Measurements from ENCODE around the gene UHRF2. TPM values are rescaled to one million over a fixed set of nuclear protein-coding genes. Genes with fewer than 3 reads are reported as not detected.
"Not testable (repeated sequence)": the region's sequence is repeated elsewhere in the genome, so short reads cannot be mapped to it uniquely, and the experiment has no call there.

Gene UHRF2
- total RNA-seq, 4 donors from 2014 or later = 31.1 to 44.4 (median 41.8) TPM

GRCh38 chr9:6449645-6450044 lies 36.6 kb downstream of the UHRF2 start:
- TF ChIP-seq CTCF (IDR thresholded peaks at IDR 0.05) = no peak
- TF ChIP-seq EP300 (IDR thresholded peaks at IDR 0.05) = no peak
- no peak for TF ChIP-seq POLR2A (IDR thresholded peaks at IDR 0.05; ENCODE audit: low read depth)
- TF ChIP-seq POLR2AphosphoS5 (IDR thresholded peaks at IDR 0.05) = no peak
- Histone ChIP-seq H3K36me3 (peaks cover 0 to 4% (median 0%) of the 10 kb centered on the region in 4 donors), H3K4me3 (no peak overlapping the region), H3K27ac (replicated peaks in 1 of 4) (no peak overlapping the region), H3K9me3 (no peaks in the 10 kb centered on the region), H3K27me3 (no peaks in the 10 kb centered on the region), H3K4me1 (peaks cover 34 to 85% (median 59%) of the 10 kb centered on the region in 4 donors)
- DNase-seq (ENCODE audit: extremely low spot score) = no peak
- intact Hi-C loops (cut with DNase I) = no loop called here

GRCh38 chr9:6450641-6451375 lies 37.8 kb downstream of the UHRF2 start:
- DNase-seq (ENCODE audit: extremely low spot score) = no peak

GRCh38 chr9:6455292-6455691 lies 42.3 kb downstream of the UHRF2 start:
- H3K9me3 ChIP-seq; DNase-seq (ENCODE audit: extremely low spot score); H3K4me3 ChIP-seq; H3K27me3 ChIP-seq; intact Hi-C loops (cut with DNase I); H3K36me3 ChIP-seq; H3K27ac ChIP-seq (replicated peaks in 1 of 4): not testable (repeated sequence)
- WGBS = 95% methylated on average over 4 of the region's 4 CpGs
- peaks cover 9 to 33% (median 22%) of the 10 kb centered on the region in 4 donors for H3K4me1 ChIP-seq

More at GRCh38 chr9:6450641-6451375, 37.8 kb downstream of the UHRF2 start:
- H3K4me1 ChIP-seq = peaks cover 33 to 76% (median 53%) of the 10 kb centered on the region in 4 donors
- no peaks in the 10 kb centered on the region for H3K27me3 ChIP-seq
- no peak overlapping the region for H3K4me3 ChIP-seq
- H3K27ac ChIP-seq (replicated peaks in 1 of 4) = peak overlapping the region in 1 of 4 donors; percentile 35
- H3K36me3 ChIP-seq = no peaks in the 10 kb centered on the region
- no peaks in the 10 kb centered on the region for H3K9me3 ChIP-seq
- peak in 1 of 2 donors; percentile 22 for TF ChIP-seq POLR2AphosphoS5 (IDR thresholded peaks at IDR 0.05)
- no peak for TF ChIP-seq POLR2A (IDR thresholded peaks at IDR 0.05; ENCODE audit: low read depth)
- 78% methylated on average over 5 of the region's 5 CpGs for WGBS
- intact Hi-C loops (cut with DNase I) = no loop called here

- H3K27me3 ChIP-seq; H3K4me1 ChIP-seq; DNase-seq (ENCODE audit: extremely low spot score); H3K27ac ChIP-seq (replicated peaks in 1 of 4); H3K9me3 ChIP-seq; intact Hi-C loops (cut with DNase I); H3K4me3 ChIP-seq: not testable (repeated sequence)
- peaks cover 0 to 16% (median 6%) of the 10 kb centered on the region in 4 donors for H3K36me3 ChIP-seq
- 91% methylated on average over 4 of the region's 4 CpGs for WGBS
Measured at GRCh38 chr9:6458704-6459103, 45.7 kb downstream of the UHRF2 start.

GRCh38 chr9:6459718-6460117 lies 46.7 kb downstream of the UHRF2 start:
- no peak overlapping the region for H3K4me3 ChIP-seq
- no peak for DNase-seq (ENCODE audit: extremely low spot score)
- TF ChIP-seq POLR2A (IDR thresholded peaks at IDR 0.05; ENCODE audit: low read depth) (no peak), POLR2AphosphoS5 (IDR thresholded peaks at IDR 0.05) (no peak), EP300 (IDR thresholded peaks at IDR 0.05) (no peak)
- no peaks in the 10 kb centered on the region for H3K4me1 ChIP-seq
- intact Hi-C loops (cut with DNase I) = no loop called here
- H3K9me3 ChIP-seq = no peaks in the 10 kb centered on the region
- peaks cover 0 to 16% (median 6%) of the 10 kb centered on the region in 4 donors for H3K36me3 ChIP-seq
- 95% methylated on average over 5 of the region's 5 CpGs for WGBS
- no peaks in the 10 kb centered on the region for H3K27me3 ChIP-seq
- H3K27ac ChIP-seq (replicated peaks in 1 of 4) = no peak overlapping the region

GRCh38 chr9:6460189-6460768 lies 47.3 kb downstream of the UHRF2 start:
- Histone ChIP-seq H3K9me3 (no peaks in the 10 kb centered on the region), H3K27me3 (no peaks in the 10 kb centered on the region), H3K4me1 (no peaks in the 10 kb centered on the region), H3K36me3 (peaks cover 0 to 16% (median 6%) of the 10 kb centered on the region in 4 donors), H3K4me3 (no peak overlapping the region), H3K27ac (replicated peaks in 1 of 4) (no peak overlapping the region)
- WGBS = 94% methylated on average over 5 of the region's 5 CpGs
- intact Hi-C loops (cut with DNase I) = no loop called here
- TF ChIP-seq POLR2A (IDR thresholded peaks at IDR 0.05; ENCODE audit: low read depth) (no peak), POLR2AphosphoS5 (IDR thresholded peaks at IDR 0.05) (no peak), EP300 (IDR thresholded peaks at IDR 0.05) (no peak), CTCF (IDR thresholded peaks at IDR 0.05) (no peak)
- DNase-seq (ENCODE audit: extremely low spot score) = no peak
